Smooth muscle cell (in vitro differentiated cells): Measurements from ENCODE around the gene RHBDL3. TPM values are rescaled to one million over a fixed set of nuclear protein-coding genes. Genes with fewer than 3 reads are reported as not detected.

Experiments used
- DNase-seq: peaks from one replicate; lab custom pipeline; 2025; ENCODE audit not compliant: unreplicated experiment; lab: John Stamatoyannopoulos, UW
- H2AFZ ChIP-seq: fragments of 200-600 bp; sonication (generic); 2 replicates; pipeline ENCODE4 v1.6.0; 2016; ENCODE audit warnings: antibody characterized with exemption, low read depth, mild to moderate bottlenecking
- H3F3A ChIP-seq: fragments of 200-600 bp; sonication (generic); 2 replicates; pipeline ENCODE4 v1.6.0; 2017; ENCODE audit warnings: antibody characterized with exemption, low read depth
- H3K27ac ChIP-seq: fragments of 200-600 bp; sonication (generic); 2 replicates; pipeline ENCODE4 v1.5.1; 2016; ENCODE audit warnings: low read depth, mild to moderate bottlenecking
- H3K27me3 ChIP-seq: fragments of 200-600 bp; sonication (generic); 2 replicates; pipeline ENCODE4 v1.6.1; 2016; ENCODE audit warnings: low read depth, mild to moderate bottlenecking
- H3K36me3 ChIP-seq: fragments of 200-600 bp; sonication (generic); 2 replicates; pipeline ENCODE4 v1.5.1; 2016; ENCODE audit warnings: low read depth
- H3K4me1 ChIP-seq: fragments of 200-600 bp; sonication (generic); 2 replicates; pipeline ENCODE4 v1.5.1; 2016; ENCODE audit warnings: low read depth
- H3K4me2 ChIP-seq: fragments of 200-600 bp; sonication (generic); 2 replicates; pipeline ENCODE4 v1.6.0; 2016; ENCODE audit warnings: mild to moderate bottlenecking
- H3K4me3 ChIP-seq: fragments of 200-600 bp; sonication (generic); 2 replicates; pipeline ENCODE4 v1.5.1; 2016; ENCODE audit warnings: mild to moderate bottlenecking
- H3K79me2 ChIP-seq: fragments of 200-600 bp; sonication (generic); 2 replicates; pipeline ENCODE4 v1.6.0; 2016; ENCODE audit warnings: low read depth, mild to moderate bottlenecking
- H3K9ac ChIP-seq: fragments of 200-600 bp; sonication (generic); 2 replicates; pipeline ENCODE4 v1.6.0; 2016; ENCODE audit warnings: low read depth
- H3K9me3 ChIP-seq: fragments of 200-600 bp; sonication (generic); replicated peaks from 2 replicates; pipeline ENCODE4 v1.5.1; 2016; ENCODE audit warnings: low read depth
- H4K20me1 ChIP-seq: fragments of 200-600 bp; sonication (generic); 2 replicates; pipeline ENCODE4 v1.6.0; 2016; ENCODE audit warnings: low read depth
- CTCF ChIP-seq: fragments of 200-600 bp; sonication (generic); IDR thresholded peaks from 2 replicates; pipeline ENCODE4 v1.5.1; 2017; ENCODE audit warnings: borderline replicate concordance, mild to moderate bottlenecking, antibody characterized with exemption; ENCODE audit not compliant: insufficient read depth, poor library complexity, severe bottlenecking
- WGBS: methylation state at CpG from one replicate; pipeline ENCODE4 v1.1.7; 2016; ENCODE audit warnings: low lambda C conversion rate; 5-methylcytosine and 5-hydroxymethylcytosine counted together
- polyA plus RNA-seq: library from polyadenylated mRNA; unstranded; fragments of >200 nt; fragmentation: Nextera tagmentation; extraction: Ambion mirVana; gene quantifications from 2 replicates; pipeline ENCODE4 v1.2.1, GENCODE V29; 2016
- total RNA-seq: library from RNA; depleted of rRNA; stranded (reverse); fragments of >200 nt; gene quantifications from 2 replicates; pipeline ENCODE4 v1.2.3, GENCODE V29; 2014

The RHBDL3 gene
- total and polyA plus RNA-seq, 2 experiments from 2014 or later, result not detected

- no peaks in the 10 kb centered on the region for H4K20me1 ChIP-seq
- TF ChIP-seq CTCF, result no peak
- H2AFZ ChIP-seq, result no peak overlapping the region
- no peak overlapping the region for H3K27ac ChIP-seq
- no peaks in the 10 kb centered on the region for H3K79me2 ChIP-seq
- 51% methylated on average over 9 of the region's 9 CpGs for WGBS
- H3K4me2 ChIP-seq, result no peak overlapping the region
- no peaks in the 10 kb centered on the region for H3F3A ChIP-seq
- no peaks in the 10 kb centered on the region for H3K4me1 ChIP-seq
- no peak for DNase-seq
- H3K9me3 ChIP-seq, result no peaks in the 10 kb centered on the region
- H3K9ac ChIP-seq, result no peak overlapping the region
- H3K27me3 ChIP-seq, result no peaks in the 10 kb centered on the region
- H3K4me3 ChIP-seq, result no peak overlapping the region
- H3K36me3 ChIP-seq, result no peaks in the 10 kb centered on the region
Measured at GRCh38 chr17:32227910-32228309, 37.7 kb upstream of the RHBDL3 start.

GRCh38 chr17:32235588-32235987, 30.0 kb upstream of the RHBDL3 start:
- H3K27ac ChIP-seq, result no peak overlapping the region
- TF ChIP-seq CTCF, result no peak
- WGBS, result 93% methylated on average over 2 of the region's 2 CpGs

GRCh38 chr17:32239456-32239855, 26.2 kb upstream of the RHBDL3 start:
- Histone ChIP-seq H3K79me2 (no peaks in the 10 kb centered on the region), H3K4me1 (no peaks in the 10 kb centered on the region), H3K27me3 (no peaks in the 10 kb centered on the region), H3K9me3 (no peaks in the 10 kb centered on the region), H4K20me1 (no peaks in the 10 kb centered on the region), H3K4me3 (no peak overlapping the region), H3K4me2 (no peak overlapping the region), H3K27ac (no peak overlapping the region), H2AFZ (no peak overlapping the region), H3K36me3 (no peaks in the 10 kb centered on the region), H3F3A (no peaks in the 10 kb centered on the region), H3K9ac (no peak overlapping the region)
- WGBS, result 89% methylated on average over 2 of the region's 2 CpGs
- TF ChIP-seq CTCF, result no peak
- no peak for DNase-seq

More at GRCh38 chr17:32235588-32235987, 30.0 kb upstream of the RHBDL3 start:
- Histone ChIP-seq H3K4me3 (no peak overlapping the region), H3K4me1 (no peaks in the 10 kb centered on the region), H4K20me1 (no peaks in the 10 kb centered on the region), H3K27me3 (no peaks in the 10 kb centered on the region), H3K4me2 (no peak overlapping the region), H3K9me3 (no peaks in the 10 kb centered on the region), H3F3A (no peaks in the 10 kb centered on the region), H3K36me3 (no peaks in the 10 kb centered on the region), H2AFZ (no peak overlapping the region), H3K79me2 (no peaks in the 10 kb centered on the region), H3K9ac (no peak overlapping the region)
- no peak for DNase-seq

GRCh38 chr17:32240750-32241149, 24.9 kb upstream of the RHBDL3 start:
- Histone ChIP-seq H3K9ac (no peak overlapping the region), H3K4me3 (no peak overlapping the region), H3F3A (no peaks in the 10 kb centered on the region), H3K4me2 (no peak overlapping the region), H3K79me2 (no peaks in the 10 kb centered on the region), H4K20me1 (no peaks in the 10 kb centered on the region), H3K36me3 (no peaks in the 10 kb centered on the region), H3K27me3 (no peaks in the 10 kb centered on the region), H2AFZ (no peak overlapping the region), H3K27ac (no peak overlapping the region), H3K9me3 (no peaks in the 10 kb centered on the region), H3K4me1 (no peaks in the 10 kb centered on the region)
- no peak for TF ChIP-seq CTCF
- no peak for DNase-seq
- WGBS, result 80% methylated on average over 8 of the region's 8 CpGs
